HCT116 (cell line): ENCODE data around the gene RANGRF. TPM values are rescaled to one million over a fixed set of nuclear protein-coding genes. Genes with fewer than 3 reads are reported as not detected.

Source experiments
- ATAC-seq: fragments of 200-7000 bp; cut with Tn5 transposase; 2 replicates; pipeline ENCODE4 v1.9.1; 2020; ENCODE audit warnings: mild to moderate bottlenecking, moderate library complexity
- BruUV-seq: library from RNA; stranded (reverse); fragments of 400-500 nt; replicated peaks from 2 replicates; lab custom pipeline; 2021; lab: Mats Ljungman, UMichigan
- CTCF ChIA-PET: fragments of 300-600 bp; sonication (Branson Sonifier 250); formaldehyde crosslinking; loops from one replicate; lab custom pipeline; 2021; ENCODE audit warnings: antibody characterized with exemption; lab: Charles Lee
- POLR2A ChIA-PET: fragments of 300-600, 350-600 bp; sonication (Branson Sonifier 250); formaldehyde crosslinking; loops from one replicate; lab custom pipeline; 2021; ENCODE audit warnings: antibody characterized with exemption; lab: Charles Lee
- RAD21 ChIA-PET, 2 experiments: fragments of 300-600 bp; sonication (Branson Sonifier 250); formaldehyde crosslinking; loops; one replicate each; lab custom pipeline; 2023; ENCODE audit warnings: low total read pairs in 2 of 2; ENCODE audit not compliant: uncharacterized antibody in 2 of 2, unreplicated experiment in 2 of 2, low non-redundant PET in 1 of 2; lab: Charles Lee
- DNase-seq: peaks from one replicate; pipeline ENCODE4 v3.0.0-alpha.2; 2010; ENCODE audit warnings: low read depth, low spot score
- H2AFZ ChIP-seq: fragments of 200-600 bp; shearing (Covaris generic), sonication (generic); 2 replicates; pipeline ENCODE4 v1.6.1; 2017; ENCODE audit warnings: low read depth, mixed run types, mixed read lengths, antibody characterized with exemption, low read length; ENCODE audit not compliant: poor library complexity, severe bottlenecking
- H3K27ac ChIP-seq: 2 replicates; pipeline ENCODE4 v1.5.1; 2012; ENCODE audit warnings: low read depth, low read length
- H3K27me3 ChIP-seq: fragments of 200-600 bp; sonication (generic); 2 replicates; pipeline ENCODE4 v1.6.1; 2016; ENCODE audit warnings: mixed run types, low read length, mixed read lengths; ENCODE audit not compliant: insufficient read depth
- H3K36me3 ChIP-seq, 2 experiments: fragments of 200-500 bp in 1 of 2; fragments of 200-600 bp in 1 of 2; sonication (Bioruptor generic) in 1 of 2; sonication (generic) in 1 of 2; 2 replicates each; pipeline versions ENCODE4 v1.5.1 to v1.6.1; 2014 to 2016; ENCODE audit warnings: low read length in 2 of 2, inconsistent platforms in 1 of 2, mixed read lengths in 1 of 2, mixed run types in 1 of 2; ENCODE audit not compliant: insufficient read depth in 2 of 2, control insufficient read depth in 1 of 2
- H3K4me1 ChIP-seq, 2 experiments: fragments of 200-600 bp in 1 of 2; sonication (generic) in 1 of 2; 2 replicates each; pipeline versions ENCODE4 v1.5.1 to v1.6.1; 2012 to 2017; ENCODE audit warnings: low read length in 2 of 2, inconsistent platforms in 1 of 2, mild to moderate bottlenecking in 1 of 2, mixed read lengths in 1 of 2, mixed run types in 1 of 2, moderate library complexity in 1 of 2; ENCODE audit not compliant: insufficient read depth in 2 of 2, control insufficient read depth in 1 of 2
- H3K4me2 ChIP-seq: fragments of 200-600 bp; sonication (generic); 2 replicates; pipeline ENCODE4 v1.6.1; 2017; ENCODE audit warnings: mixed run types, low read length, mixed read lengths
- H3K4me3 ChIP-seq, 2 experiments: fragments of 200-600 bp in 1 of 2; sonication (generic) in 1 of 2; replicated peaks in 1 of 2; 2 replicates each; pipeline ENCODE4 v1.5.1; 2011 to 2016; ENCODE audit warnings: low read length in 2 of 2, control low read depth in 1 of 2, low read depth in 1 of 2, mild to moderate bottlenecking in 1 of 2, mixed read lengths in 1 of 2, mixed run types in 1 of 2
- H3K79me2 ChIP-seq: fragments of 200-600 bp; sonication (generic); 2 replicates; pipeline ENCODE4 v1.6.1; 2017; ENCODE audit warnings: mild to moderate bottlenecking, mixed run types, low read length, moderate library complexity, mixed read lengths; ENCODE audit not compliant: insufficient read depth
- H3K9ac ChIP-seq: fragments of 200-600 bp; sonication (generic); 2 replicates; pipeline ENCODE4 v1.6.1; 2016; ENCODE audit warnings: low read length, mixed read lengths
- H3K9me2 ChIP-seq: fragments of 200-600 bp; sonication (generic), shearing (Covaris generic); 2 replicates; pipeline ENCODE4 v1.6.1; 2017; ENCODE audit warnings: mixed run types, mild to moderate bottlenecking, moderate library complexity; ENCODE audit not compliant: insufficient read depth
- H3K9me3 ChIP-seq, 2 experiments: fragments of 200-500 bp in 1 of 2; fragments of 200-600 bp in 1 of 2; sonication (Bioruptor generic) in 1 of 2; sonication (generic) in 1 of 2; 2 replicates each; pipeline ENCODE4 v1.6.1; 2014 to 2017; ENCODE audit warnings: low read length in 2 of 2, mixed read lengths in 2 of 2, inconsistent platforms in 1 of 2, low read depth in 1 of 2, mild to moderate bottlenecking in 1 of 2, mixed run types in 1 of 2, moderate library complexity in 1 of 2; ENCODE audit not compliant: control insufficient read depth in 1 of 2, insufficient read depth in 1 of 2
- H4K20me1 ChIP-seq: fragments of 200-600 bp; sonication (generic), shearing (Covaris generic); 2 replicates; pipeline ENCODE4 v1.6.1; 2017; ENCODE audit warnings: mixed run types, mild to moderate bottlenecking, moderate library complexity; ENCODE audit not compliant: insufficient read depth
- CTCF ChIP-seq, 3 experiments: fragments of 200-600 bp in 1 of 3; sonication (generic) in 1 of 3; IDR thresholded peaks in 2 of 3; conservative IDR thresholded peaks in 1 of 3; 2 replicates each; pipeline ENCODE4 v1.5.1; 2012 to 2017; ENCODE audit warnings: low read depth in 2 of 3, low read length in 2 of 3, antibody characterized with exemption in 1 of 3, borderline replicate concordance in 1 of 3, control low read depth in 1 of 3, mild to moderate bottlenecking in 1 of 3, mixed read lengths in 1 of 3, mixed run types in 1 of 3, moderate library complexity in 1 of 3; ENCODE audit not compliant: insufficient read depth in 1 of 3
- POLR2AphosphoS5 ChIP-seq: IDR thresholded peaks from 2 replicates; pipeline ENCODE4 v1.6.1; 2011; ENCODE audit warnings: mild to moderate bottlenecking, low read depth, low read length, moderate library complexity
- SRF ChIP-seq: IDR thresholded peaks from 2 replicates; pipeline ENCODE4 v1.6.1; 2012; ENCODE audit warnings: low read depth
- ZNF274 ChIP-seq: fragments of 200-500 bp; sonication (Bioruptor generic); IDR thresholded peaks from 2 replicates; pipeline ENCODE4 v1.6.1; 2014; ENCODE audit warnings: mild to moderate bottlenecking, low read depth, low read length, inconsistent platforms
- intact Hi-C: fragments of 100-400 bp; cut with micrococcal nuclease; formaldehyde crosslinking; loops from 2 replicates; pipeline ENCODE4 v1.10.0; 2022
- total RNA-seq: library from RNA; stranded (reverse); gene quantifications from one replicate; pipeline ENCODE4 v1.2.1, GENCODE V29; 2021; ENCODE audit not compliant: unreplicated experiment

Gene RANGRF
- total RNA-seq, 1 experiment from 2014 or later: 33.2 TPM

GRCh38 chr17:8274816-8275215 lies 13.7 kb upstream of the RANGRF start:
- ChIA-PET CTCF (no interaction called here), POLR2A (no interaction called here), RAD21 (no interaction called here)
- H3K79me2 ChIP-seq: no peaks in the 10 kb centered on the region
- DNase-seq: no peak
- no peaks in the 10 kb centered on the region for H3K27me3 ChIP-seq
- no peaks in the 10 kb centered on the region for H3K9me2 ChIP-seq
- no TSS peak for BruUV-seq
- no peaks in the 10 kb centered on the region for H4K20me1 ChIP-seq
- H2AFZ ChIP-seq: no peak overlapping the region
- no peak for ATAC-seq
- H3K4me2 ChIP-seq: no peak overlapping the region
- H3K4me1 ChIP-seq: no peaks in the 10 kb centered on the region
- intact Hi-C loops: no loop called here
- H3K27ac ChIP-seq: no peak overlapping the region
- no peaks in the 10 kb centered on the region for H3K36me3 ChIP-seq
- TF ChIP-seq SRF (no peak), CTCF (IDR thresholded peaks at IDR 0.05 in 2 of 3, conservative IDR thresholded peaks at IDR 0.05 in 1 of 3; ENCODE audit: borderline replicate concordance in 1 of 3, insufficient read depth in 1 of 3, low read depth in 2 of 3, low read length in 2 of 3) (no peak)
- no peak overlapping the region for H3K9ac ChIP-seq
- H3K4me3 ChIP-seq: no peak overlapping the region
- no peaks in the 10 kb centered on the region for H3K9me3 ChIP-seq

- intact Hi-C loops: no loop called here
- RAD21 ChIA-PET: no interaction called here
- DNase-seq (no peak), ATAC-seq (no peak)
- TF ChIP-seq POLR2AphosphoS5 (peak; percentile 8; the same call in 1 of the 2 replicates), ZNF274 (no peak)
- Histone ChIP-seq H3K4me3 (no peak overlapping the region), H3K9ac (no peak overlapping the region), H3K27ac (no peak overlapping the region), H4K20me1 (no peaks in the 10 kb centered on the region), H3K9me2 (no peaks in the 10 kb centered on the region), H3K36me3 (no peaks in the 10 kb centered on the region), H3K27me3 (no peaks in the 10 kb centered on the region), H3K79me2 (no peaks in the 10 kb centered on the region), H3K4me1 (no peaks in the 10 kb centered on the region), H3K9me3 (no peaks in the 10 kb centered on the region), H2AFZ (no peak overlapping the region), H3K4me2 (no peak overlapping the region)
- no TSS peak for BruUV-seq
- POLR2A ChIA-PET: no interaction called here
- CTCF ChIA-PET: no interaction called here
Measured at GRCh38 chr17:8275421-8276290, 12.8 kb upstream of the RANGRF start.
